HG03066 (cell line): ENCODE data around the gene STK4.
"Not testable (repeated sequence)": the region's sequence is repeated elsewhere in the genome, so short reads cannot be mapped to it uniquely, and the experiment has no call there.

Source experiments
- ATAC-seq: cut with Tn5 transposase; IDR thresholded peaks from one replicate; pipeline ENCODE4 v1.9.1; 2021; ENCODE audit warnings: low read depth; ENCODE audit not compliant: unreplicated experiment

Gene STK4

DNA sequence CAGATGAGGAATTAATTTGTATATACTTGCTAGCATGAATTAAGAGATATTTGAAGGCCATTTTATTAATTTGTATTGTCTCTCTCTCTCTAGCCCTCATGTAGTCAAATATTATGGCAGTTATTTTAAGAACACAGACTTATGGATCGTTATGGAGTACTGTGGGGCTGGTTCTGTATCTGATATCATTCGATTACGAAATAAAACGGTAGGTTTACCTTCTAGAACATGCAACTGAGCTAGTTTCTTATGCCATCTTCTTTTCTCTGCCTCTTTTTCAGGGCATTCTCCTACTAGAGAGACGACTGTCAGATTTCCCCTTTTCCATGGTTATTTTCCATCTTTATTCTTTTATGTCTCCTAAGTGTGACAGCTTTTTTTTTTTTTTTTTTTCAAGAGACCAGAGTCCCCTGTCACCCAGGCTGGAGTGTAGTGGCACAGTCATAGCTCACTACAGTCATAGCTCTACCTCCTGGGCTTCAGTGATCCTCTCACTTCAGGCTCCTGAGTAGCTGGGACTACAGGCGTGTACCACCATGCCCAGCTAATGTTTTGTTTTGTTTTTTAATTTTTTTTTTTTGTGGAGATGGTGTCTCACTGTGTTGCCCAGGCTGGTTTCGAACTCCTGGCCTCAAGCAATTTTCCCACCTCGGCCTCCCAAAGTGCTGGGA lies 15.6 kb downstream of the STK4 start:
- no peak for ATAC-seq

DNA sequence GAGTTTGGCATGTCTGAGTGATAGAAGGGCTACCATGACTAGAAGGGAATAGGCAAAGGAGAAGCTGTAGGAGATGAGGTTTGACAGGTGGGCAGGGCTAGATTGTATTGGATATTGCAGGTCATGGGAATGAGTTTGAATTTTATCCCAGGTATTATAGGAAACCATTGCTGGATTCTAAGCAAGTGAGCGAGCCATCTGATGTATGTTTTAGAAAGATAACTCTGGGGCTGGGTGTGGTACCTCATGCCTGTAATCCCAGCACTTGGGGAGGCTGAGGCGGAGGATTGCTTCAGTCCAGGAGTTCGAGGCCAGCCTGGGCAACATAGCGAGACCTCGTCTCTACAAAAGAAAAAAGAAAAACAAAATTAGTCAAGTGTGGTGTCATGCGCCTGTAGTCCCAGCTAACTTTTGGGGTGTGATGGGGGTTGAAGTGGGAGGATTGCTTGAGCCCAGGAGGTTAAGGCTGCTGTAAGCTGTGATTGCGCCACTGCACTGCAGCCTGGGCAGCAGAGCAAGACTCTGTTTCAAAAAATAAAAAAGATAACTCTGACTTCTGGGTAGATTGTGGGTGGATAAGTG lies 16.9 kb downstream of the STK4 start:
- no peak for ATAC-seq

DNA sequence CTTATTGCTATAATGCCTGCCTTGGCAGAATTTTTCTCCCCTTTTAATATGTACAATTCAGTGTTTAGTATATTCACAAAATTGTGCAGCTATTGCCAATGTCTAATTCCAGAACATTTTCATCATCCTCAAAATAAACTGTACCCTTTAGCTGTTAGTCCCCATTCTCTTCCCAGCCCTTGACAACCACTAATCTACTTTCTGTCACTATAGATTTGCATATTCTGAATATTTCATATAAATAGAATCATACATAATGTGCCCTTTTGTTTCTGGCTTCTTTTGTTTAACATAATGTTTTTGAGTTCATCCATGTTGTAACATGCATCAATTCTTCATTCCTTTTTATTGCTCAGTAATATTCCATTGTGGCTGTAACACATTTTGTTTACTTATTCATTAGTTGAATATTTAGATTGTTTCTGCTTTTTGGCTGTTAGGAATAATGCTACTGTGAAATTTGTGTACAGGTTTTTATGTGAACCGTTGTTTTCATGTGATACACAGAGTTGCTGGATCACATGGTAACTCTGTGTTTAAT lies 22.4 kb downstream of the STK4 start:
- no peak for ATAC-seq

DNA sequence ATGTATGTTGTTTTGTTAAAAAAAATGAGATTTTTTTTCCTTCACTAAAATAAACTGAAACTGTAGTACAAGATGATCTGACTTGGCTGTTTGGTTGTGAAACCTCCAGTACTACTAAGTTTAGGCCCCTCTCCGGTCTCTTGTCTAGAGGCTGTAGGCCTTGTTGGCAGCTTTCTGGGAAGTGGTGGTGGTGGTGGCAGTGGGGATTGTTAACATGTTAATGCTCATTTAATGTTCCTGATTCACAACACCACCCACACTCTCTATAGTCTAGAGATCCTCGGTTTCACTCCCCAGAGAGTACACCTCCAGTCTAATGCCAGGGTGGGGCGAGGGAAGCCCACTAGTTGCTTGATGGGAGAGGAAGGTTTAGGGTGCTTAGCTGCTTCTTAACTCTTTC lies 24.1 kb downstream of the STK4 start:
- no peak for ATAC-seq

DNA sequence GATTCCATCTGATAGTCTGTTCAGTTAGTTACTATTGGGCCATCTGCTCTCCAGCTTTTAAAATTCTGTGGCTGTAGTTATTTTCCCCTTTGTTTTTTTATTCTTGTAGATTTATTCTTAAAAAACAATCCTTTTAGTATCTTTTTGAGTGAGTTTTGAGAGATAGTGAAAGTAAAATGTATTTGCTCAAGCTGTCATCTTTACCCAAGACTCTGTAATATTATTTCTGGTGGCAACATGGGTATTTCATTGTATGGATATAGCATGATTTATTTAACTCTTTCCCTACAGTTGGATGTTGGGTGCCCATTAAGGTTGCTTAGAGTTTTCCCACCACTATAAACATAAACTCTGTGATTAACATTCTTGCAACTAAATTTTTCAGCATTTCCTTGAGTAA lies 24.6 kb downstream of the STK4 start:
- no peak for ATAC-seq

DNA sequence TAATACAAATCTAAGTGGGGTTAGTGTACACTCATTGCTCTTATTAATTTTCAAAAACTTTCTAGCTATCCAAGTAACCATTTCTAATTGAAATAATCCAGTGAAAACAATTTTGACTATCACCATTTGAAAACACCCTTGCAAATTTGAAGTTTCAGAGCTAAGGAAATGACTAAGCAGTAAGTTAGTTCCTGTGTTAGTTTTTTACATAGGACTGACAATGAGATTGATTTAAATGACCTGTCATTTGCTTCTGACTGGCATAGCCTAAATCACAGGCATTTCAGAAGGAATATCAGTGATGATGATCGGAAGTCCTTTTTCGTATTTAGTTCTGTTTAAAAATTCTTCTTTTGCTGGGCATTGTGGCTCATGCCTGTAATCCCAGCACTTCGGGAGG lies 27.0 kb downstream of the STK4 start:
- ATAC-seq = no peak

DNA sequence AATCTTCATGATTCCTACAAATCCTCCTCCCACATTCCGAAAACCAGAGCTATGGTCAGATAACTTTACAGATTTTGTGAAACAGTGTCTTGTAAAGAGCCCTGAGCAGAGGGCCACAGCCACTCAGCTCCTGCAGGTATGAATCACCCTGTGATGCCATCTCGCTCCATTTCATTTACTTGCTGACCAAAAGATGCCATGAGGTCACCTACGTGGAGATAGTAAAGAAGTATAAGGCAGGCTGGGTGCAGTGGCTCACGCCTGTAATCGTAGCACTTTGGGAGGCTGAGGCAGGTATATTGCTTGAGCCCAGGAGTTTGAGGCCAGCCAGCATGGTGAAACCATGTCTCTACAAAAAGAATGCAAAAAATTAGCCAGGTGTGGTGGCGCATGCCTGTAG lies 30.9 kb downstream of the STK4 start:
- no peak for ATAC-seq

DNA sequence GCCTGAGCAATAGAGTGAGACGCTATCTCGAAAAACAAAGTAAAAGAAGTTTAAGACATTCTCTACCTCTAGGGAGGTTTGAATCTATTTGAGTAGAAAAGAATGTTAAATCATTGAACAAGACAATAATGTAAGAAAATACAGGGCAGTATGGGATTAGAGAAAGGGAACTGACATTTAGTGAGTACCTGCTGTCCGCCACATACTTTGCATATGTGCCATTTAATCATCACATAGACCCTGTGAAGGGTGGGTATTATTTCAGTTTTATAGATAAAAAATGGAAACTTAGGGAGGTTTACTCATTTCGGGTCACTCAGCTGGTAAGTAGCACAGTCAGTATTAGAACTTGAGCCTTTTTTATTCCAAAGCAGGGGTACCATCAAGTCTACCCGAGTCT lies 31.4 kb downstream of the STK4 start:
- ATAC-seq = no peak

DNA sequence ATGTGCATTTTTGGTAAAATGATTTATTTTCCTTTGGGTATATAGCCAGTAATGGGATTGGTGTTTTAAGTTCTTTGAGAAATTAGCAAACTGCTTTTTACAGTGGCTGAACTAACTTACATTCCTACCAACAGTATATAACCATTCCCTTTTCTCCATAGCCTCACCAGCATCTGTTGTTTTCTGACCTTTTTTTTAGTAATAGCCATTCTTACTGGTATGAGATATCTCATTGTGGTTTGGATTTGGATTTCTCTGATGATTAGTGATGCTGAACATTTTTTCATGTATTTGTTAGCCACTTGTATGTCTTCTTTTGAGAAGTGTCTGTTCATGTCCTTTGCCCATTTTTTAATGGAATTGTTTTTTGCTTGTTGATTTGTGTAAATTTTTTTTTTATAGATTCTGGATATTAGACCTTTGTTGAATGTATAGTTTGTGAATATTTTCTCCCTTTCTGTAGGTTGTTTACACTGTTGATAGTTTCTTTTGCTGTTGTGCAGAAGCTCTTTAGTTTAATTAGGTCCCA lies 42.3 kb downstream of the STK4 start:
- no peak for ATAC-seq

DNA sequence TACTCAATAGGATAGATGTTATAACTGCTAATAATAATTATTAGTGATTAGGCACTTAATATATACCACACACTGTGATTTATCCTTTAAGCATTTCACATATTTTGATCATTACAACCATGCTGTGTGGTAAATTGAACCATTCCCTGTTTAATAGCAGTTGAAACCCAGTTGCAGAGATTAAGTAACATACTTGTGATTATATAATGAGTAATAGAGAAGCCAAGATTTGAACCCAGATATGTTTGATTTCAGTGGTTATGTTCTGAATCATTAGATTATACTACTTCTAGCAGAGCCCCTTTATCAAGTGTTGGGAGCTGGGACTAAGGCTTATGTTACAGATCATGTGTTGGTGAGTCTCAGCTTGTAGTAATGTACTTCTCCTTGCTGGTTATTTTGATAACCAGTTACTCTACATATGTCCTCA lies 44.1 kb downstream of the STK4 start:
- ATAC-seq = no peak

DNA sequence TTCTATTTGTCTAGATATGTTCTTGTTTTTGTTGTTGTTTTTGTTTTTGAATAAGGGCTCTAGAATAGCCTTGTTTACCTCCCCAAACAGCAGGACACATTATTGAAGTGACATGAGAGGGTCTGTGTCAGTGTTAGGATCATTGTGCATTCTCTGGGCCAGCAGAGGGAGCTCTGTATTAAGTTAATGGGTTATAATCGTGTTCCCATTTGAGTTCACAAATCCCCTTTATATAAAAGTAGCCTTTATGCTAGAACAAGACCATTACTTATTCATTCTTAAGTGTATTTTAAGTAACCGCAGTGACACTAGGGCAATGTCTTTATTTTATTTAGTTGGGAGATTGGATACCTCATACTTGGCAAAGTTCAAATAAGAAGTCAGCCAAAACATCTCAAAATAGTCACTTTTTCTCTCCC lies 44.8 kb downstream of the STK4 start:
- no peak for ATAC-seq

DNA sequence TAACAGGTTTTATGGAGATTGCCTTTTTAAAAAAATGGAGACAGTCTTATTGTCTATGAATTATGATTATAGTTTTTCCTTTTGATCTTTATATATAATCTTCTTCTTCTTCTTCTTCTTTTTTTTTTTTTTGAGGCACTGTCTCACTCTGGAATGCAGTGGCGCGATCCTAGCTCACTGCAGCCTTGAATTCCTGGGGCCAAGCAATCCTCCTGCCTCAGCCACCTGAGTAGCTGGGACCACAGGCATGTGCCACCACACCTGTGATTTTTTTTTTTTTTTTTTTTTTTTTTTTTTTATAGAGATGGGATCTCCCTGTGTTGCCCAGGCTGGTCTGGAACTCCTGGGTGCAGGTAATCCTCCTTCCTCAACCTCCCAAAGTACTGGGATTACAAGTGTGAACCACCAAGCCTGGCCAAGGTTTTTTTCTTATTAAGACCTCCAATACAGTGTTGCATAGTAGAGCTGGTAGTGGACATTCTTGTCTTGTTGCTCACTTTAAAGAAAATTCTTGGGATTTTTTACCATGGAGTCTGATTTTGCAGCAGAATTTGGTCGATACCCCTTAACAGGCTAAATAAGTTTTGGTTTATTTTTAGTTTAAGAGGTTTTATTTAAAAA lies 46.5 kb downstream of the STK4 start:
- ATAC-seq = no peak

DNA sequence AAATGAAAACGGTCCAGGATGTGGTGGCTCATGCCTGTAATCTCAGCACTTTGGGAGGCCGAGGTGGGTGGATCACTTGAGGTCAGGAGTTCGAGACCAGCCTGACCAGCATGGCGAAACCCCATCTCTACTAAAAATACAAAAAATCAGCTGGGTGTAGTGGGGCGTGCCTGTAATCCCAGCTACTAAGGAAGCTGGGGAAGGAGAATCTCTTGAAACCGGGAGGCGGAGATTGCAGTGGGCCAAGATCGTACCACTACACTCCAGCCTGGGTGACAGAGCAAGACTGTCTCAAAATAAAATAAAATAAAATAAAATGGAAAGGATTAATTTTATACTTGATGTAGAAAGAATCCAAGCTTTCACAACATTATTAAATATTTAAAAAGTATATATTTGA lies 47.8 kb downstream of the STK4 start:
- not testable (repeated sequence) for ATAC-seq

DNA sequence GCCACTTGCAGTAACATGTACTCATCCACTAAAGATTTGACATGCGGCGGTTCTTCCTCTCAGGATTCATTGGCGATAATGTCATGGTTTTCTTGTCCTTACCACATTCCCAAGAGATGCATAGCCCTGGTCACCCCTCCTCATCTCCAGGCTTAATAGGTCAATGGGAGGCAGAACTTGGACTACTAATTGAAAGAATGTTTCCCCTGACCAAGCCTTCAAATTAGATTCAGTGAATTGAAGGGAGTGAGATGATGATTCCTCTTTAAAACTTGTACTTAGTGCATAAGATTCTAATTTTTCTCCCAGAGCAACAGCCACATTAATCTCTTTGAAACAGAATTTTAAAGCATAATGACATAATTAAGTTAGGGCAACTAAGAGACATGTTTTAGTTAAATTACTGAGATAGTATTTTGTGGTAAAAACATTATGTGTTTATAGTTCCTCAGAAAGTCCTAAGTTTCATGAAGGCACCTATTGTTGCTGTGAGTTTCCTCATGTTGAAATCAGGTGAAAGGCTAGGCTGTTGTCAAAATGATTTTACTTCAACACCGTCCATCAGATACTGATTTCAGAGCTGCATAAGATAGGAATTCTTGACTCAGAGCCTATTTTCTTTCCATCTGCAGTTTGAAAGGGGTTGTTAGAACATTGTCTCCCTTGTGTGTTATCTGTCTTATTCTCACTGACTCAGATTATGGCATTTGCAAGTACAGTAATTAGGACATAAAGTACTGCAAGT lies 48.5 kb downstream of the STK4 start:
- no peak for ATAC-seq

DNA sequence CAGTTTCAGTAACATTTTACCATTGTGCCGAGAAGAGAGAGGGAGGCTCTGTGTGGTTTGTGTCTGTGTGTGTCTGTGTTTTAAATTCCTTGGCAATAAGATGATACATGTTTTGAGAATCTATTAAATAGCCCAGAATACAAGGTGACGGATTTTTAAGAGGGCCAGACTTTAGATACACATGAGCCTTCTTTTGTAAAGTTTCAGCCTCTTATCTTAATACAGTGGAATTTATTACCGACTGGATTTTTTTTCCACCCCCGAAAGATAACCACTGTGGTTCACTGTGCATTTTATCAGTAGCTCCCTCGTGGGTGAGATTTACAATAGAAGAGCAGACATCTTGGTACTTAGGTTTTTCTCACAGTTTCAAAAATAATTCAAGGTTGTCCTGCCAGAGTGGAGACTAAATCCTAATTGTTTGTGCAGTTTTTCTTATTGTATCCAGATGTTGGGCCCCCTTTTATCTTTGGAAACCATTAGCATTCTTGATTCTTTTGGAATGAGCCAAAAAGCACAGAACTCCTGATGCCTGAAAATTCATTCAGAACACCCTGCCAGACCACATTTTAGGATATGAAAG lies 49.9 kb downstream of the STK4 start:
- no peak for ATAC-seq

DNA sequence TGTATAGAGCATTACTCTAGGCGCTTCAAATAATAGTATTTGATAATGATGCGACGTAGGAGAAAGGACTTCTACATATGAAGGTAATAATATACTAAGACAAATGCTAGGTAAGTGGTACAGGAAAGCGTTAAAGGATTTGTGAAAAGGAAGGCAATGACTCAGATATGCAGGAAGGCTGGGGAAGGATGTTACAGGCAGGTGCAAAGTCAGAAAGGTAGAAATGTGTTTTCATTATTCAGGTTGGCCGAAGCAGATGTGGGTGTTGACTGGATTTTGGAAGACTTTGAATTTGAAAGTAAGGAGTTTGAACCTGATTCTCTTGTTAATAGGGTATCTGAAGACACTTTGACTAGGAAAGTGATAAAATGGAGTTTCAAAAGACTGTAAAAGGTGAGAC lies 51.0 kb downstream of the STK4 start:
- no peak for ATAC-seq

DNA sequence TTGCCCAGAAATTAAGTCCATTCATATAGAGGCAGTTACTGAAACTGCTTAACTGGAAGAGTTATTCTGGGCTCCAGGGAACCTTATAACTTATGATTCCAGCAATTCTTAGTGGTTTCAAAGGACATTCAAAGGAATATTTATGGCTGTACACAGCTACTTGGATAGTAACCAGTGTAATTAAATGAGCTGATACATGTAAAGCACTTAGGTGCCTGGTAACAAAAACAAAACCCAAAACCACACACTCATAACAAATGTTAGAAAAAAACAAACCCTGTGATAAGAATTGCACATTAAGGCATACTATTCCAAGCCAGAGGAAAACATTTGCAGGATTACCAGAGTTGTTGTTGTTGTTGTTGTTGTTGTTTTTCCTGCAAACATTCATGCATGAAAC lies 51.5 kb downstream of the STK4 start:
- no peak for ATAC-seq

DNA sequence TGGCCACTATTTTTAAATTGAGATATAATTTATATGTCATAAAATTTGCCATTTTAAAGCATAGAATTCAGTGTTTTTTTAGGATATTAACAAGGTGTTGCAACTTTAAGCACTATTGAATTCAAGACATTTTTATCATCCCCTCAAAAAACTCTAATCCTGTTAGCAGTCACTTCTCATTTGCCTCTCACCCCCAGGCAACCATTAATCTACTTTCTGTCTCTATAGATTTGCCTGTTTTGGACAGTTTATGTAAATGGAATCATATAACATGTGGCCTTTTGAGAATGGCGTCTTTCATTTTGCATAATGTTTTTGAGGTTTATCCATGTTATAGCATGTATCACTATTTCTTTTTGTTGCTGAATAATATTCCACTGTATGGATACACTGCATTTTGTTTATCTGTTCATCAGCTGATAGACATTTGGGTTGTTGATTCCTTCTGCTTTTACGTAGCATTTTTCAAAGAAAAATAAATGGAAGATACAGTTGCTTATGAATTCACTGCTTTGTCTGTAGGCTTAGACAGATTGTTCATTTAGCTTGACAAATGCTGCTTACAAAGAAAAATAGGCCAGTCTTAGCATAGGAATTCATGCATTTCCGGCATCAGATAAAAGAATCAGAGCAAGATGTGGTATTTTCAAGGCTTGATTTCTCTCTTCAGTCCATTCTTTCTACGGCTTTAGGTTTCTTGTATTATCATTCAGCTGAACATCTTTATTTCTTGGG lies 52.9 kb downstream of the STK4 start:
- no peak for ATAC-seq

DNA sequence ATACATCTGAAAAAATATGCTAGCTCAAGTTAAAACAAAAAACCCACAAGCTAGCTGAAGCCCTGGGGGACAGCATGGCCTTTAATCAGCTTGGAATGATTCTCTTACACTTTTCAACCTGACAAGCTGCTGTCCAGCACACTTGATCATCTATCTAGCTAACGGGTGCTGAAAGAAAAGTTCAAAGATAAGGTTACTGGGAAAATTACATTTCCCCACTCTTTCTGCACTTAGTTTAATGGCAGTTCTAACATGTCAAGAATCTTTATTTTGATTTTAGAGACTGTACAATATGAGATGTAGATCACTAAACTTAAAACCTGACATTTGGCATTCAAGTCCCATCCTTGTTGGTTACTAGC lies 53.4 kb downstream of the STK4 start:
- ATAC-seq = no peak

DNA sequence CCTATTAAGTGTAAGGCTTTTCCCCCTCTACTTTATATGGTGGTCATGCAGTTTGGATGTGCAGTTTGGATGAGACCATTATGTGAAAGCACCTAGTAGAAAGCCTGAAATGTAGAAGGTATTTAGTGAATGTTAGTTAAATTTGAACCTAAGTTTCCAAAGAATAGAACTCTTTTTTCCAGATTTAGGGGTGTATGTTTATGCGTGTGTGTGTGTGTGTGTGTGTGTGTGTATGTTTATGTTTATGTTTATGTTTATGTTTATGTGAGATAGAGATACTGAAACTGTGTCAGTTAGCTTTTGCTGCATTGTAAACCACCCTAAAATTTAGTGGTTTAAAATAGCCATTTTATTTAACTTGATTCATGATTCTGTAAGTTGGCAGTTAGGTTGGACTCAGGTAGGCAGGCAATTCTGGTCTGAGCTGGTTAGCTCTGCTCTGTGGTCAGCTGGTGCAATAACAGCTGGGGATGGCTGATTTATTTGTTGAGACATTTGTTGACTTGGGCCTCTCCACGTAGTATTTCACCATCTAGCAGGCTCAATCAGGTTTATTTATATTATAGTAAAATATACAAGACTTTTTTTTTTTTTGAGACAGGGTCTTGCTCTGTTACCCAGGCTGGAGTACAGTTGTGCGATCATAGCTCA lies 54.0 kb downstream of the STK4 start:
- no peak for ATAC-seq
